HepG2 (cell line): ENCODE data around the gene TMCC2. TPM values are rescaled to one million over a fixed set of nuclear protein-coding genes. Genes with fewer than 3 reads are reported as not detected.

Experiments
- ATAD3A ChIP-seq: sonication (generic); formaldehyde crosslinking; IDR thresholded peaks from 2 replicates; pipeline ENCODE4 v1.4.0; 2020; ENCODE audit warnings: missing genetic modification reagents
- ATM ChIP-seq: fragments of 450-650 bp; IDR thresholded peaks from 2 replicates; pipeline ENCODE4 v1.7.1; 2017; ENCODE audit warnings: mild to moderate bottlenecking, borderline replicate concordance
- HINFP ChIP-seq: sonication (generic); formaldehyde crosslinking; IDR thresholded peaks from 2 replicates; pipeline ENCODE4 v1.4.0; 2020; ENCODE audit warnings: low read depth, mild to moderate bottlenecking, missing genetic modification reagents
- MAFF ChIP-seq: IDR thresholded peaks from 2 replicates; pipeline ENCODE4 v1.6.1; 2011; ENCODE audit warnings: low read depth, low read length, improper control_type of control experiment
- POLR2G ChIP-seq: fragments of 200-400 bp; formaldehyde crosslinking; IDR thresholded peaks from 2 replicates; pipeline ENCODE4 v1.6.1; 2018; ENCODE audit warnings: mild to moderate bottlenecking, low read depth, low read length, moderate library complexity
- PRDM10 ChIP-seq: sonication (generic); formaldehyde crosslinking; IDR thresholded peaks from 2 replicates; pipeline ENCODE4 v1.4.0; 2020; ENCODE audit warnings: low read depth, missing genetic modification reagents
- SRSF1 ChIP-seq: fragments of 200-400 bp; formaldehyde crosslinking; optimal IDR thresholded peaks from 2 replicates; pipeline ENCODE3; 2017; ENCODE audit warnings: mild to moderate bottlenecking, low read depth, low read length, moderate library complexity
- TEF ChIP-seq: sonication (generic); formaldehyde crosslinking; IDR thresholded peaks from 2 replicates; pipeline ENCODE4 v1.5.0; 2020; ENCODE audit warnings: missing genetic modification reagents
- ZNF281 ChIP-seq: sonication (generic); formaldehyde crosslinking; IDR thresholded peaks from 2 replicates; pipeline ENCODE4 v1.4.0; 2020; ENCODE audit warnings: missing genetic modification reagents, borderline replicate concordance
- ZNF646 ChIP-seq: sonication (generic); formaldehyde crosslinking; IDR thresholded peaks from 2 replicates; pipeline ENCODE4 v1.9.0; 2021; ENCODE audit warnings: mild to moderate bottlenecking, missing genetic modification reagents
- polyA plus RNA-seq, 8 experiments: library from polyadenylated mRNA; depleted of rRNA in 3 of 8; stranded (reverse) in 7 of 8; unstranded in 1 of 8; fragments of >200 nt; fragmentation: Illumina TruSeq in 4 of 8; extraction: Trizol in 4 of 8; gene quantifications; 2 replicates each; pipeline versions ENCODE4 v1.2.1 to v1.2.3, GENCODE V29; 2011 to 2016; ENCODE audit warnings: low read depth in 4 of 8, missing spikeins in 1 of 8, mixed read lengths in 1 of 8; ENCODE audit not compliant: insufficient read depth in 1 of 8
- total RNA-seq, 5 experiments: library from RNA; depleted of rRNA; stranded (reverse); fragments of >200 nt; fragmentation: Illumina TruSeq; extraction: Trizol; gene quantifications; 2 replicates each; pipeline ENCODE4 v1.2.3, GENCODE V29; 2016; ENCODE audit warnings: low read depth in 1 of 5

Gene TMCC2
- total and polyA plus RNA-seq, 2 of the 13 experiments (the other 11 are each of a cell fraction or from before 2014, with no cell fraction given), result 0.12 to 0.24 TPM

- TF ChIP-seq ZNF646 (no peak), MAFF (no peak), TEF (no peak), POLR2G (peak; percentile 55), ZNF281 (CRISPR knock-in tag) (peak; percentile 10), PRDM10 (CRISPR knock-in tag) (no peak), ATM (no peak), ATAD3A (CRISPR knock-in tag) (no peak), HINFP (no peak; the same call in 1 of the 2 replicates), SRSF1 (no peak)
Observed at GRCh38 chr1:205321162-205321958, 93.6 kb downstream of the TMCC2 start, which contains the start of gene NUAK2 (continued).
